Stimulated activated CD4-positive, alpha-beta T cell treated with anti-CD3 and anti-CD28 coated beads, Interleukin-2, amount 100 ng/mL, for 24 hours (primary cell): ENCODE measurements around the gene SLC30A10.
"Not testable (repeated sequence)": the region's sequence is repeated elsewhere in the genome, so short reads cannot be mapped to it uniquely, and the experiment has no call there.

ENCODE experiments used
- DNase-seq, 2 donors: peaks; one replicate each; pipeline ENCODE4 v3.0.0-alpha.2; 2020

The SLC30A10 gene

GRCh38 chr1:219927298-219927955, 930 bp downstream of the SLC30A10 start:
- DNase-seq = no peak

GRCh38 chr1:219926363-219926998, 1.9 kb downstream of the SLC30A10 start:
- DNase-seq = no peak

- no peak for DNase-seq
Observed at GRCh38 chr1:219924342-219924741, 4.0 kb downstream of the SLC30A10 start.

- no peak for DNase-seq
Observed at GRCh38 chr1:219917851-219918466, 10.4 kb downstream of the SLC30A10 start.

- no peak for DNase-seq
Observed at GRCh38 chr1:219917281-219917680, 11.1 kb downstream of the SLC30A10 start.

GRCh38 chr1:219916257-219916656, 12.1 kb downstream of the SLC30A10 start:
- DNase-seq = no peak

GRCh38 chr1:219913005-219913770, 15.2 kb downstream of the SLC30A10 start:
- no peak for DNase-seq

- no peak for DNase-seq
Observed at GRCh38 chr1:219910716-219911115, 17.6 kb downstream of the SLC30A10 start.

- DNase-seq = no peak
Observed at GRCh38 chr1:219909476-219909875, 18.9 kb downstream of the SLC30A10 start.

GRCh38 chr1:219908170-219908569, 20.2 kb downstream of the SLC30A10 start:
- DNase-seq = no peak

GRCh38 chr1:219907772-219908070, 20.6 kb downstream of the SLC30A10 start:
- no peak for DNase-seq

GRCh38 chr1:219906924-219907771, 21.2 kb downstream of the SLC30A10 start:
- DNase-seq = no peak

GRCh38 chr1:219906565-219906923, 21.8 kb downstream of the SLC30A10 start:
- not testable (repeated sequence) for DNase-seq

- DNase-seq = no peak
Observed at GRCh38 chr1:219905524-219905923, 22.8 kb downstream of the SLC30A10 start.

GRCh38 chr1:219904934-219905333, 23.4 kb downstream of the SLC30A10 start:
- DNase-seq = no peak

GRCh38 chr1:219903353-219903871, 24.9 kb downstream of the SLC30A10 start:
- no peak for DNase-seq

- DNase-seq = no peak
Observed at GRCh38 chr1:219902951-219903350, 25.4 kb downstream of the SLC30A10 start.

- DNase-seq = no peak
Observed at GRCh38 chr1:219900882-219901281, 27.5 kb downstream of the SLC30A10 start.

GRCh38 chr1:219900201-219900600, 28.2 kb downstream of the SLC30A10 start:
- no peak for DNase-seq

GRCh38 chr1:219898375-219898774, 30.0 kb downstream of the SLC30A10 start:
- DNase-seq = no peak

- no peak for DNase-seq
Observed at GRCh38 chr1:219897914-219898313, 30.4 kb downstream of the SLC30A10 start.

- not testable (repeated sequence) for DNase-seq
Observed at GRCh38 chr1:219892271-219892670, 36.1 kb downstream of the SLC30A10 start.

GRCh38 chr1:219891846-219892245, 36.5 kb downstream of the SLC30A10 start:
- not testable (repeated sequence) for DNase-seq
